H9 (cell line): ENCODE results near the gene SOD3. TPM values are rescaled to one million over a fixed set of nuclear protein-coding genes. Genes with fewer than 3 reads are reported as not detected.

Experiments used
- DNase-seq: peaks from one replicate; pipeline ENCODE4 v3.0.0-alpha.2; 2017
- H2AFZ ChIP-seq: one replicate; pipeline ENCODE4 v1.6.1; 2013; ENCODE audit warnings: mild to moderate bottlenecking, low read length, control low read depth, moderate library complexity
- H2AK5ac ChIP-seq: 2 replicates; pipeline ENCODE4 v1.6.1; 2013; ENCODE audit warnings: low read length, control low read depth, mixed read lengths; ENCODE audit not compliant: insufficient read length
- H2BK120ac ChIP-seq: one replicate; pipeline ENCODE4 v1.6.1; 2013; ENCODE audit warnings: low read depth, mild to moderate bottlenecking, low read length, control low read depth, inconsistent platforms; ENCODE audit not compliant: poor library complexity, severe bottlenecking
- H2BK12ac ChIP-seq: 2 replicates; pipeline ENCODE4 v1.6.1; 2013; ENCODE audit warnings: low read length, control low read depth, mixed read lengths, low read depth; ENCODE audit not compliant: insufficient read length
- H2BK15ac ChIP-seq: 2 replicates; pipeline ENCODE4 v1.6.1; 2013; ENCODE audit warnings: low read depth, low read length, control low read depth
- H2BK20ac ChIP-seq: one replicate; pipeline ENCODE4 v1.6.1; 2013; ENCODE audit warnings: low read depth, mild to moderate bottlenecking, low read length, control low read depth, inconsistent platforms; ENCODE audit not compliant: poor library complexity, severe bottlenecking
- H2BK5ac ChIP-seq: 2 replicates; pipeline ENCODE4 v1.6.1; 2013; ENCODE audit warnings: low read length, control low read depth, mixed read lengths; ENCODE audit not compliant: insufficient read length
- H3K14ac ChIP-seq: 2 replicates; pipeline ENCODE4 v1.6.1; 2013; ENCODE audit warnings: low read length, control low read depth; ENCODE audit not compliant: insufficient read depth
- H3K18ac ChIP-seq: 2 replicates; pipeline ENCODE4 v1.6.1; 2013; ENCODE audit warnings: low read depth, mild to moderate bottlenecking, mixed read lengths, low read length, control low read depth; ENCODE audit not compliant: insufficient read length
- H3K23ac ChIP-seq: 2 replicates; pipeline ENCODE4 v1.6.1; 2013; ENCODE audit warnings: low read length, control low read depth, mixed read lengths, low read depth; ENCODE audit not compliant: insufficient read length
- H3K23me2 ChIP-seq: 2 replicates; pipeline ENCODE4 v1.6.1; 2013; ENCODE audit warnings: low read depth, mild to moderate bottlenecking, mixed read lengths, low read length, control low read depth; ENCODE audit not compliant: insufficient read length, poor library complexity, severe bottlenecking
- H3K27ac ChIP-seq: 2 replicates; pipeline ENCODE4 v1.5.1; 2013; ENCODE audit warnings: low read length, control low read depth, mixed read lengths, low read depth; ENCODE audit not compliant: insufficient read length
- H3K27me3 ChIP-seq: 2 replicates; pipeline ENCODE4 v1.6.1; 2013; ENCODE audit warnings: low read length, control low read depth, inconsistent platforms; ENCODE audit not compliant: insufficient read depth
- H3K4ac ChIP-seq: 2 replicates; pipeline ENCODE4 v1.6.1; 2013; ENCODE audit warnings: low read depth, mild to moderate bottlenecking, control low read depth, inconsistent platforms, low read length, moderate library complexity
- H3K4me1 ChIP-seq: 2 replicates; pipeline ENCODE4 v1.6.1; 2013; ENCODE audit warnings: low read length, control low read depth, inconsistent platforms; ENCODE audit not compliant: insufficient read depth
- H3K4me2 ChIP-seq: 2 replicates; pipeline ENCODE4 v1.6.1; 2013; ENCODE audit warnings: low read length, control low read depth, mixed read lengths; ENCODE audit not compliant: insufficient read length, insufficient read depth
- H3K56ac ChIP-seq: 2 replicates; pipeline ENCODE4 v1.6.1; 2013; ENCODE audit warnings: low read depth, mild to moderate bottlenecking, mixed read lengths, low read length, control low read depth; ENCODE audit not compliant: insufficient read length
- H3K79me1 ChIP-seq: 2 replicates; pipeline ENCODE4 v1.6.1; 2013; ENCODE audit warnings: low read depth, mild to moderate bottlenecking, moderate library complexity, low read length, control low read depth, inconsistent platforms; ENCODE audit not compliant: insufficient read depth, poor library complexity, severe bottlenecking
- H3K79me2 ChIP-seq: 2 replicates; pipeline ENCODE4 v1.6.1; 2013; ENCODE audit warnings: low read length, control low read depth, inconsistent platforms; ENCODE audit not compliant: insufficient read depth
- H3K9ac ChIP-seq: 2 replicates; pipeline ENCODE4 v1.6.1; 2013; ENCODE audit warnings: low read length, control low read depth, mixed read lengths; ENCODE audit not compliant: insufficient read length; ENCODE audit errors: extremely low read depth
- H3K9me3 ChIP-seq: one replicate; pipeline ENCODE4 v1.6.1; 2013; ENCODE audit warnings: low read depth, low read length, inconsistent platforms; ENCODE audit not compliant: control insufficient read depth
- H3T11ph ChIP-seq: one replicate; pipeline ENCODE4 v1.6.1; 2013; ENCODE audit warnings: mild to moderate bottlenecking, low read length, control low read depth, inconsistent platforms
- H4K20me1 ChIP-seq: one replicate; pipeline ENCODE4 v1.6.1; 2013; ENCODE audit not compliant: control insufficient read depth, insufficient read length, insufficient read depth
- H4K5ac ChIP-seq: 2 replicates; pipeline ENCODE4 v1.6.1; 2013; ENCODE audit warnings: low read depth, mild to moderate bottlenecking, mixed read lengths, low read length, control low read depth; ENCODE audit not compliant: insufficient read length
- H4K8ac ChIP-seq: replicated peaks from 2 replicates; pipeline ENCODE4 v1.6.1; 2013; ENCODE audit warnings: low read length, control low read depth, mixed read lengths, low read depth; ENCODE audit not compliant: insufficient read length
- H4K91ac ChIP-seq: 2 replicates; pipeline ENCODE4 v1.6.1; 2013; ENCODE audit warnings: low read depth, mild to moderate bottlenecking, moderate library complexity, mixed read lengths, low read length, control low read depth; ENCODE audit not compliant: insufficient read length
- H3K27ac Mint-ChIP-seq, 3 experiments: 2 replicates in 2 of 3; 3 replicates in 1 of 3; pipeline ENCODE4 v1.8.0; 2020 to 2021; ENCODE audit warnings: mixed read lengths in 3 of 3, mild to moderate bottlenecking in 1 of 3, moderate library complexity in 1 of 3
- H3K27me3 Mint-ChIP-seq: 2 replicates; pipeline ENCODE4 v1.8.0; 2021; ENCODE audit warnings: low read depth, mild to moderate bottlenecking, moderate library complexity, mixed read lengths
- H3K36me3 Mint-ChIP-seq, 3 experiments: 2 replicates in 2 of 3; 3 replicates in 1 of 3; pipeline ENCODE4 v1.8.0; 2020 to 2021; ENCODE audit warnings: low read depth in 3 of 3, mixed read lengths in 3 of 3; ENCODE audit not compliant: insufficient read depth in 1 of 3
- H3K4me1 Mint-ChIP-seq, 2 experiments: 2 replicates each; pipeline ENCODE4 v1.8.0; 2020; ENCODE audit warnings: mixed read lengths in 2 of 2
- H3K4me3 Mint-ChIP-seq, 2 experiments: 2 replicates in 1 of 2; 3 replicates in 1 of 2; pipeline ENCODE4 v1.8.0; 2020 to 2021; ENCODE audit warnings: mild to moderate bottlenecking in 2 of 2, mixed read lengths in 2 of 2, moderate library complexity in 1 of 2
- H3K9me3 Mint-ChIP-seq, 2 experiments: 2 replicates in 1 of 2; 3 replicates in 1 of 2; pipeline ENCODE4 v1.8.0; 2020; ENCODE audit warnings: mild to moderate bottlenecking in 2 of 2, mixed read lengths in 2 of 2, moderate library complexity in 1 of 2
- CTCF ChIP-seq: fragments of 200-600 bp; sonication (generic); conservative IDR thresholded peaks from 3 replicates; pipeline ENCODE4 v1.8.0; 2021; ENCODE audit warnings: antibody characterized with exemption, mild to moderate bottlenecking
- WGBS: extraction: QIAGEN DNeasy Blood & Tissue Kit; methylation state at CpG from one replicate; pipeline ENCODE4 v1.1.7; 2013; ENCODE audit warnings: missing lambda C conversion rate, low lambda C conversion rate, mixed read lengths; ENCODE audit not compliant: insufficient read length; ENCODE audit errors: extremely low coverage; 5-methylcytosine and 5-hydroxymethylcytosine counted together
- total RNA-seq: library from RNA; stranded (reverse); gene quantifications from 2 replicates; pipeline ENCODE4 v1.2.1, GENCODE V29; 2021

SOD3 gene
- total RNA-seq, 1 experiment from 2014 or later, result 3.3 TPM

DNA sequence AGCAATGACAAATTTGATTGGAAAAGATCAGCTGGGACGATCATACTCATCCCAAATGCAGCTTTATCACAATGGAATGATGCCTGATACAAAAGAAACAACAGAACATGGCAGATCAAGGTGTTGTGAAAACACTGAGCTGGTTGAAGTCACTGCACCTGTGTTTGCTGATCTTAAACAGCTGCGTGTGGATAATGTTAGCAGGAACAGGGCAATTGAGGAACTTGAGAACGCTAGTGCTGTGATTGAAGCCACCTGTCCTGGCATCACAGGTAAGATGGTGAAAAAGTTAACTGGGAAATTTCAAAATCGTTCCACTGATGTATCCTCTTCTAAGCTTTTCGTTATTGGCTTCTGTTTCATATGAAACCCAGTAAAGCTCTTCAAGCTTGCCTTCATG is 27.4 kb upstream of the SOD3 start:
- Histone ChIP-seq H2BK20ac (no peak overlapping the region), H4K8ac (no peak overlapping the region), H3K4me2 (no peak overlapping the region), H3K4me1 (no peaks in the 10 kb centered on the region), H2BK120ac (no peak overlapping the region), H3K23ac (no peak overlapping the region), H4K20me1 (no peaks in the 10 kb centered on the region), H3K27me3 (no peaks in the 10 kb centered on the region), H2AK5ac (no peak overlapping the region), H3K56ac (no peak overlapping the region), H2BK12ac (no peak overlapping the region), H3K9ac (no peak overlapping the region), H3K79me2 (no peaks in the 10 kb centered on the region), H2BK15ac (no peak overlapping the region), H3K18ac (no peak overlapping the region), H3K27ac (no peak overlapping the region), H4K91ac (no peak overlapping the region), H2AFZ (no peak overlapping the region), H3K23me2 (no peaks in the 10 kb centered on the region), H3K79me1 (no peaks in the 10 kb centered on the region), H3T11ph (no peak overlapping the region), H3K14ac (no peak overlapping the region), H2BK5ac (no peak overlapping the region), H3K4ac (no peak overlapping the region), H3K9me3 (no peaks in the 10 kb centered on the region), H4K5ac (no peak overlapping the region)
- no peak for TF ChIP-seq CTCF
- H3K4me3 Mint-ChIP-seq, result no peak overlapping the region
- H3K27me3 Mint-ChIP-seq, result no peaks in the 10 kb centered on the region; the same call in 1 of the 2 replicates
- no CpG with 5 or more reads among the region's 5 CpGs for WGBS
- H3K36me3 Mint-ChIP-seq, result no peaks in the 10 kb centered on the region; a peak in 1 of 7 replicates
- no peaks in the 10 kb centered on the region; a peak in 1 of 5 replicates for H3K9me3 Mint-ChIP-seq
- peaks cover 18 to 19% of the 10 kb centered on the region in 2 experiments for H3K4me1 Mint-ChIP-seq
- no peak overlapping the region for H3K27ac Mint-ChIP-seq
- DNase-seq, result no peak
